ENCODE measurements around the gene HKDC1. TPM values are rescaled to one million over a fixed set of nuclear protein-coding genes. Genes with fewer than 3 reads are reported as not detected.

HKDC1 gene
- polyA plus RNA-seq, 1 donor = 15.3 TPM

DNA sequence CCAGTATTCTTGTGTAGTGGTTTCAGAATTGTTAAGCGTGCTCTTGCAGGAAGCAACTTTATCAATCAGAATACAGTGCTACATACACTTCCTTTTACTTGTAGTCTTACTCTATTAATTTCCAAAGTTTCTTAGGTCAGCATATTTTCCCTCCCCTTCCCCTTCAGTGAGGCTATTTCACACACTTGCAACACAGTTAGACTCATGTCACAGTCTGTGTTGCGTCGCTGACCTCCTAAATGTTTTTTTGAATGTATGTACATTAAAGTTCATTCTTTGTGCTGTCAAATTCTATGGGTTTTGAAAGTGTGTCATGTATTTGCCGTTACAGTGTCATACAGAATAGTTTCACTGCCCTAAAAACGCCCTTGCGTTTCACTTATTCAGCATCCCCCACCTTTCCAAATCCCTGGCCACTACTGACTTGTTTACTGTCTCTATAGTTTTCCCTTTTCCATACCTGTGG, 5.4 kb upstream of the HKDC1 start:
- DNase-seq = no peak

DNA sequence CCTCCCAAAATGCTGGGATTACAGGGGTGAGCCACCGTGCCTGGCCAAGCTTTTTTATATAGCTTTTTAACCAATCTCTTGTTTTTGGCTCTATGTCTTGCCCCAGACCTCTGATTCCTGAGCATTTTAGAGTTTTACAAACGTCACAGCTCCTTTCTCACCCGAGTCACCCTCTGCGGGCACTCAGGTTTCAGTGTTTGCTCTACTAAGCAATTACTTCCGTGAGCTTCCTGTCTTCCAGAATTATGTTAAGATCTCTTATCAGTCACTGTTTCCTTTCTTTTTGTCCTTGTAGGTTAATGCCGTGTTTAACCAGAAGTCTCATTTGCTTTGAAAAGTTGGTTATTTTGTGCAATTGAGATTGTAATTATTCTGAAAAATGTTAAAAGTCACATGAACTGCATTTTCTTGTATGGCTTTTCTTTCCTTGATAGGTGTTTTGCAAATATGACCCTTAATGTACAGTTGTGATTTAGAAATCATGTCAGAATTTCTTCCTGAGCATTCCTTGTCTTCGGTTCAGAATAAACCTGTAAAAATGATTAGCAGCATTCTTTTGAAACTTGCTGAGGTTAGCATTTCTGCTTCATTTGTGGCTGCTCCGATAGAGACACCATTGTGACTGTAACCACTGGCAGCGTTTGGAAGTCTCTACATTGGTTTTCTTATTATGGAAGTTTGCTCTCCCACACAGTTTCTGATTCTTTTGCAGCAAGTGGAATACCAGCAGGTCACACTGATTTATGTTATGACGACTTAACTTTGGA, 4.5 kb upstream of the HKDC1 start:
- DNase-seq = no peak

DNA sequence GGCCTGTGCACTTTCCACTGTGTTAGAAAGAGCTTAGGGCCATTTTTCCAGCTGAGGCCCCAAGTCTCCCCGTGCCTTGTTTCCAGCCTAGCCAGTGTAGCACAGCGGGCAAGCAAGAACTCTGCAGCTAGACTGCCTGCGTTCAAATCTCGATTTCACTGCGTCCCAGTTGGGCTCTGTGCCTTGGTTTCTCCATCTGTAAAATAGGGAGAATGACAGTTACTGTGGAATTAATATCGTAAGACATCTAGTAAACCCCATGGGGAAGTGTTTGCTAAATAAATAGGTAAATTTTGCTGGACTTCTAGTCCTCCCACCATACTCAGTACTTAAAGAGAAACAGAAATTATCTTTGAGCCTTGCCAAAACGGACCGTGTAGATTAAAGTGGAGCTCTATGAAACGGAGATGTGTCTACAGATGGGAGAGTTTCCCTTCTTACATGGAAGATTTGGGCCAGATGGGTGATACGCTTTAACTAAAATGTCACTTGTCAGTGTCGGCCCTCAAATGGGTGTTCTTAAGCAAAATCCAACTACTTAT, 3.5 kb upstream of the HKDC1 start:
- no peak for DNase-seq

DNA sequence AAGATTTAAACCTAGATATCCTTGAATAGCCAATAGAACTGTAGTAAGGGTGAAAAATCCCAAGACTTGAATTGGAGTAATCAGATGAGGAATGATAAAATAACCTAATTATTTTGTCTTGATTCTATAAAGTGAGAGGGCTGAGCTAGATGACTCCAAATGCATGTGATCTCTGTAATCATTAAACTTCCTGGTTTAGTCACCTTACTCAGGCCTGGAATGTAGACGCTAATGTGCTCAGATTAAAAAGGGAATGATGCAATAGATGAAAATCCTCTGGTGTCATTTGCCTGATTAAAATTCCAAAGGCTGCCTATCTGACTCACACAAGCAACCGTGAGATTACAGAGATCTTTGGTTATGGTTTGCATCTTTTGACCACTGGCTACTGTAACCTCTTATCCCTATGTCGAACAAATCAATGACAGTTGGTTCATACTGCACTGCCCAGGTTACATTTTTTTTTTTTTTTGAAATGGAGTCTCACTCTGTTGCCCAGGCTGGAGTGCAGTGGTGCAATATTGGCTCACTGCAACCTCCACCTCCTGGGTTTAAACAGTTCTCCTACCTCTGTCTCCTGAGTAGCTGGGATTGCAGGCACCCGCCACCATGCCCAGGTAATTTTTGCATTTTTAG, 2.9 kb upstream of the HKDC1 start:
- DNase-seq = no peak

DNA sequence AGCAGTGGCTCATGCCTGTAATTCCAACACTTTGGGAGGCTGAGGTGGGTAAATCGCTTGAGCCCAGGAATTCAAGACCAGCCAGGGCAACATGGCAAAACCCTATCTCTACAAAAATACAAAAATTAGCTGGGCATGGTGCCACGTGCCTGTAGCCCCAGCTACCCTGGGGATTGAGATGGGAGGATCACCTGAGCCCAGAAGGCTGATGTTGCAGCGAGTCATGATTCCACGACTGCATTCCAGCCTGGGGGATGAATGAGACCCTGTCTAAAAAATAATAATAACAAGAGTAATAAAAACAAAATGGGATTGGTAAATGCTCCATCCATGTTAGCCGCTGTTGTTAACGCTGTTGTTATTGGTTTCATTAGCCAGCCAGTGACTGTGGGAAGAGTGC, 1.3 kb upstream of the HKDC1 start:
- DNase-seq = no peak

DNA sequence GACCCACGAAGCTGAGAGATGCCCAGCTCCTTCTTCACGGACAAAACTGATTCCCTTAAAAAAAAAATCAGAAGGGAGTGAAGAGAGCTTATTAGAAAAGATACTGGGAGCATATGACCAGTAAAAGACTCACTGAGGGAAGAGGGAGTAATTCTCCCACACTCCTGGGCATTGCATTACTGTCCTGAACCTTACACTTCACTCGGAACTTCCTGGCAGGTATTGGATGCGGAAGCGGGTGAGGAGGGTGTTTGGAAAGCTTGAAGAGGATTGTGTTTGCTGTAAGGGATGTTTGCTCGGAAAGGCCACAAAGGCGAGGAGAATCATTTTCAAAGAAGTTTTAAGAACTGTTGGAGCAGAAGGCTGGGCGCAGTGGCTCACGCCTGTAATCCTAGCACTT, 375 bp downstream of the HKDC1 start:
- DNase-seq = no peak

DNA sequence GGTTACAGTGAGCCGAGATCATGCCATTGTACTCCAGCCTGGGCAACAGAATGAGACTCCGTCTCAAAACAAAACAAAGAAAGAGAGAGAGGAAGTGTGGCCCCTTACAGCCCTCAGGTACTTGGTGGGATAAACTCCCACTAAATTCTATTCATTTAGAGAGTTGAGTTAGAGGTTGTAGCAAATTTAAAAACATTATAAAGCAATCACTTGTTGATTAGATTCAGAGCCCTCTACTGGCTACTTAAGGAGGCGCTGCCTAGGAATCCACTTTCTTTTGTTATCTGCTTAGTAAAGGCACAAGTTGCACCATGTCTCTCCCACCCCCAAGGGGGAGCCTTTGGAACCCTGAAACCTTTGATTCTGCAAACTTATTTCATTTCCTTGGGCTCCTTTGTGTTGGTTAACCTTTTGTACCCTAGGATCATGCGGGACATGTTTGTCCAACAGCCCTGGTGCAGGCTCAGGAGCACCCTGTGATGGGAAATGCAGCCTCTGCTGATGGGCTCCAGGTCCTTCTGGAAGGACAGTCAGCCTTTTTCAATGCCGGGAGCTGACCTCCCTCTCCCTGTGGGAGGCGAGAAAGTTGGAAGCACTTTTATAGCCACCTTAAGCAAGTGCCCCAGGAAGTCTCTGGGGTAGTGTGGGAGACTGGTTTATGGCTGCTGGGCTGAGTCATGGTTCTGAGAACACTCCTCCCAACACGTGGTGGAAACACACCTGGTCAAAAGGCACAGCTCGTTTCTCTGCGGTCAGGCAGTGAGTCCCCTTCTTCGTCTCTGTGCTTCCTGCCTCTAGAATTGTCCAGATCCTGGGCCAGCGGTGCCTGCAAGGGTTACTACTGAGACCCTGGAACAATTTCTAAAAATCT, 2.3 kb downstream of the HKDC1 start:
- DNase-seq = no peak

DNA sequence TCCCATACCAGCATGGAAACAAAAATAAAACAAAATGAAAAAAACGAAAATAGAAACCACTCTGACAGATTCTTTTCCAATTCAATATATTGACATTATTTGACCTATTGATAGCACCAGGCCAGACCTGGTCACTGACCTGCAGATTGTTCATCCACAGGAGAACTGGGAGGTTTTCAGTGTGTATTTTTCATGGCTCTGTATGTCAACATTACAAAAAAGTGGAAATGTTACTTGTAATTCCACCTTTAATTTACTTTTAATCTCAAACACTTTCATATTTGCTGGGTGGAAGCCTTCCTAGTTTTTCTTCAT, 2.9 kb downstream of the HKDC1 start:
- no peak for DNase-seq

DNA sequence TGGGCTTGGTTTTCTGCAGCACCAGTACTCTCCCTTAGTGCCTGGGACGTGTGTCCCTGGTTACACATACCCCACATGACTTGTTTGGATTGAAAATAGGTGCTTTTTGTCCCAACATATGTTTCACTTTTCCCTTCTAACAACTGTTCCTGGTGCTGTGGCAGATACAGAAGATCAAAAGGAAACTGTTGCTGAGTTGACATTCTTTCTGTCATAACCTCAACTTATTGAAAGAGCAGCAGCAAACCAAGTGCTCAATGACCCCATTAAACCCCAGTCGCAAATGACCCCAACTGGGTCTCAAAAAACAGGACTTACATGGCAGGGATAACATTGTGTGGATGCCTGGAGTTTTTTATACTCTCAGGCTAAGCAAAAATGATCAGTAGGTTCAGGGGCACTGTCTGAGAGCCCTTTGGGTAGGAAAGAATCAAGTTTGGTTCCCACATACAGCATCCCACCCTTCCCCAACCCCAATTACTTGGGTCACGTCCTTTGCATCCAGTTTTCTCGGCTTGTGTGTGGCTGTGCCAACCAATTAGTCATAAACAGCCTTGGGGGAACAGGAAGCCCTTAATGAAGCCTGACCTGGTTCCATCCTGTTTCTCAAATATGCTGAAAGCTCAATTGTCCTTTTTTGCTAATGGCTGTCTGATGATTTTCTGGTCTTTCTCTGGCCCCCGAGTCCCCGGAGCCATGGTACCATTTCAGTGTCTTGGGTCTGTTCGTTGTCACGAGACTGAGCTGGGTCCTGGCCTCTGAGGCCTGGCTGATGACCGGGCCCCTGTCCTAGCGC, 4.9 kb downstream of the HKDC1 start:
- DNase-seq = no peak

DNA sequence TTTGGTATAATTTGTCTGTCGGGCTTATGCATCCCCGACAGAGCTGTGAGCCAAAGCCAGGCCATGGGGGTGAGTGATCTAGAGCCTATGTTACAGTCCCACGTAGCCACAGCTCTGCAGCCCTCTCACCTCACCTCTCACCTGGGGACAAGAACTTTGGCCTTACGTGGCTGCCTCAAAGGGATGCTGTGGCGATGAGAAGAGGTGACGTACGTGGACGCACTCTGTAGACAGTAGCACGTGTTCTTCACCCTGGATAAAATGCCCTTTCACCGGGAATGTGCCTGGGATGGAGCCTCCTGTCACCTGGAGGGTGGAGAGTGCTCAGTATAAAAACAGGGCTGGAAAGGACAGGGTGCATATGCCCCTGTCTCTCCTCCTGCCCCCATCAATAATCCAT, 5.5 kb downstream of the HKDC1 start:
- no peak for DNase-seq

DNA sequence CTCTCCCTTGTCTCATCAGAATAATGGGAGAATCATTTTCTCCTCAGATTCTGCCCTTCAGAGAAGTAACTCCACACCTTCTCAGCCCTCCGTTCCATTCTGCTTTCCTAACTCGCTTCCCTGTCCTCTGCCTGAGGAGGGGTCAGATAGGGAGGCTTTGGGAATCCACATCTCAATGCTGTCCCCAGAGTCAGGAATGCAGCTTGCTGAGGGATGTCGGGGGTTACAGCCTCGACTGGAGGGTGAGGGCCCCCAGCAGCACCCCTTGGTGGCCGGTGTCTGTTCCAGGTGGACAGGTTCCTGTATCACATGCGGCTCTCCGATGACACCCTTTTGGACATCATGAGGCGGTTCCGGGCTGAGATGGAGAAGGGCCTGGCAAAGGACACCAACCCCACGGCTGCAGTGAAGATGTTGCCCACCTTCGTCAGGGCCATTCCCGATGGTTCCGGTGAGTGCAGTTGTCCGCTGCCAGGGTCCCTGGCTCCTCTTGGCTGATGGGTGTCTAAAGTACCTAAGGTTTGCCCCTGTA, 6.9 kb downstream of the HKDC1 start:
- DNase-seq = no peak

DNA sequence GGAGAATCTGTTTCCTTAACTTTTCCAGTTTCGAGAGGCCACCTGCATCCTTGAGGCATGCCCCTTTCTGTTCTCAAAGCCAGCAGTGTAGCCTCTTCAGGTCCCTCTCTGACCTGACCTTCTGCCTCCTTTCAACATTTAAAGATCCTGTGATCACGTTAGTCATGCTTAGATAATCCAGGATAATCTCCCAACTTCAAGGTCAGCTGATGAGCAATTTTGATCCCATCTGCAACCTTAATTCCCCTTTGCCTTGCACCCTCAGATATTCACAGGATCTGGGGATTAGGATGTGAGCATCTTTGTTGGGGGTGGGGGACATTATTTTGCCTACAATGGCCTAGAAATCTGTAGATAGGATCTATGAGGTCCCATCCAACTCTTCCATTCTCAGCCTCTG, 8.0 kb downstream of the HKDC1 start:
- no peak for DNase-seq

DNA sequence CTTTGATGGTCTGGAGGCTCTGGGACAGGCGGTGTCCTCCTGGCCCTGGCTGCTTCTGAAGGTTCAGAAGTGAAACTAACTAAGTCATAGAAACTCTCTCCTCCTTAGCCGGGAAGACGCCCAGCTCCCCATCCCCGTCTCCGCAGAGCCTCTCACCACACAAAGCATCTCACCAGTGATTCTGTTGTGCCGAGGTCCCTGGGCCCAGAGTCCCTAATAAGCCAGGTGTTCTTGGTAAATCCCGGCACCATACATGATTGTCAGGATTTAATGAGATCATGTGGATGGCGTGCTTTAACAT, 9.4 kb downstream of the HKDC1 start:
- DNase-seq = no peak

DNA sequence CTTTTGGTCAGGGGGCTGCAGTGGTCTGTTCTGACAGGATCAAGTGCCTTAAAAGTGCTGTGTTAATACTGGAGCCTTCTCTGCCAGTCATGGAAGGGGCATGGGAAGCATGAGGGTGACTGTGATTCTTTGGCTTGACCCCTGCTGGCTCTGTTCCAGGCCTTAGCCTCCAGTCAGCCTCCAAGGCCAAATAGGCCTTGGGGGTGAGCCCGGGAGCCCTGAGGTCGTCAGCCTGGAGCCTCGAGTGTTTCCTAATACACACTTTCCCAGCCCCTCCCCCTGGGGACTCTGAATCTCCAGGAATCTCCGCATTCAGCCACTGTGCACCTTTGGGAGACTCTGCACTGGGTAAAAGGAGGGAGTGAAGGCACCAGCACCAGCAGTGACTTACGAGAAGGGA, 10.0 kb downstream of the HKDC1 start:
- DNase-seq = no peak

DNA sequence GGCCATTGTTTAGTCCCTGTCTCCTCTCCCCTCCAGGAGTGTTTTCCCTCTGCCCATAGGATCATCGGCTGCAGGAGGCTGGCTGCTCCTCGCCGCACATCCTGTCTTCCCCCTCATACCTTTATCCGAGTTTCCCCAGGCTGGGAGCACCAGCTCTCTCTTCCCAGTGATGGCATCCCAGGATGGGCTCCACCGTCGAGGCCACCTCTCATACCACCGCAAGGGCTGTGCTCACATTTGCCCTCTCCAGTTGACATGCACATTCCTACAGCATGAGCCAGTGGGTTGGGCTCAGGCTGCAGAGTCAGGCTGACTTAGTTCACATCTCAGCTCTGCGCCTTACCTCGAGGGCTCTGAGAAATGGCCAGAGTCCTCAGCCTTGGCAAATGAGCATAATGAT, 12.1 kb downstream of the HKDC1 start:
- no peak for DNase-seq

DNA sequence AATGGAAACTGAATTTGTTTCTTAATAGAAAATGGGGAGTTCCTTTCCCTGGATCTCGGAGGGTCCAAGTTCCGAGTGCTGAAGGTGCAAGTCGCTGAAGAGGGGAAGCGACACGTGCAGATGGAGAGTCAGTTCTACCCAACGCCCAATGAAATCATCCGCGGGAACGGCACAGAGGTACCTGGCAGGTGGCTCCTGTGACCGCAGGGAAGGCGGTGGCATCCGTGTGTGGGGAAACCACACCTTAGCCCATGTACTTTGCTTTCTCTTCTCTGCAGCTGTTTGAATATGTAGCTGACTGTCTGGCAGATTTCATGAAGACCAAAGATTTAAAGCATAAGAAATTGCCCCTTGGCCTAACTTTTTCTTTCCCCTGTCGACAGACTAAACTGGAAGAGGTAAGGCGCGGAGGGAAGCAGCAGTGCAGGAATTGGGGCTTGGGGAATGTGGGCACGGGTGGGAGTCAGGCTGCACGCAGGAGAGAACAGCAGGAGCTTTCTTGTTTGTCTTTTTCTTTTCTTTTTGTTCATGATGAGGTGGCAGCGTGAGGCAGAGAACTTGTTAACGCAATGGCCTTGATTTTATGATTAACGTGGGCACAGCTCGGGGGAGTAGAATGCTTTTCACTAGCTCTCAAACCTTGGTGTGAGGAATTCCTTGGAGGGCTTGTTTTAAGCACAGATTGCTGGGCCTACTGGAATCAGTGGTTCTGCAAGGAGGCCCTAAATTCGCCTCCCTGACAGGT, 12.8 kb downstream of the HKDC1 start:
- no peak for DNase-seq

DNA sequence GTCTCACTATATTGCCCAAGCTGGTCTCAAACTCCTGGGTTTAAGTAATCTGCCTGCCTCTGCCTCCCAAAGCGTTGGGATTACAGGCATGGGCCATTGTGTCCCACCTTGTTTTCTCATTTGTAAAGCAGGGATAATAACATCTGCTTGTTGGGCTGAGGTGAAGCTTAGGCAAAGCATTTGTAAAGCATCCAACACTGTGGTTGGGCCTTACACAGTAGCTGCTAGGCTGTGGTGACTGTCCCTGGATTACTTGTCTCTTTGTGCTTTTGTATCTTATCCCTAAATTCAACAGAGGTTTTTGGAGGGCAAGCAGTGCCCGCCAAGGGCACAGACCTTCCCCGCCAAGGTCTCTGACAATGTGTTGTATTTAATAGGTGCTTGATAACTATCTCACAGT, 14.3 kb downstream of the HKDC1 start:
- no peak for DNase-seq

DNA sequence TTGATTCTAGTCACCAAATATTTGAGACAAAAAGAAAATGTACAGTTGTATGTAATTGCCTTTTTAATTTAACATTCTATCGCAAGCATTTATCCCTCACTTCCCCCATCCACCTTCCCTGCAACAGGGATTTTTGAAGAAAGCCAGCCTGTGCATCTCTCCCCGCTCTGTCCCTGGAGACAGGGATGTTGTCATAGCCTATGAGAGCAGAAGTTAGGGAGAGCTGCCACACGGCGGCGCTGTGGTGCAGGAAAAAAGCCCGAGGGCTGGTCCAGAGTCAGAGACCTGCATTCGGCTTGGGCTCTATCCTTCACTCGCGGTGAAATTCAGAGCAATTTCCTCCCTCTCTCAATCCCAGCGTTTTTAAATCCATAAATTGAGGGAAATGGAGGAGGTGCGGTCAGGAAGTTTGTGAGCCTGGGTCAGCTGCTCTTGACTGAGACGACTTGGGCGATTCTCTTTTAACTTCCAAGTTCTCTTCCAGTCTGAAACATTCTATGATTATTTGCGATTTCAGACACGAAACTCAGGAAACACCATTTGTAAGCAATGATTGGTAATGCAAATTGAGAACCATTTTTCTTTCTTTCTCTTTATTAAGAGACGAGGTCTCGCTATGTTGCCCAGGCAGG, 17.5 kb downstream of the HKDC1 start:
- peak; percentile 84 for DNase-seq

DNA sequence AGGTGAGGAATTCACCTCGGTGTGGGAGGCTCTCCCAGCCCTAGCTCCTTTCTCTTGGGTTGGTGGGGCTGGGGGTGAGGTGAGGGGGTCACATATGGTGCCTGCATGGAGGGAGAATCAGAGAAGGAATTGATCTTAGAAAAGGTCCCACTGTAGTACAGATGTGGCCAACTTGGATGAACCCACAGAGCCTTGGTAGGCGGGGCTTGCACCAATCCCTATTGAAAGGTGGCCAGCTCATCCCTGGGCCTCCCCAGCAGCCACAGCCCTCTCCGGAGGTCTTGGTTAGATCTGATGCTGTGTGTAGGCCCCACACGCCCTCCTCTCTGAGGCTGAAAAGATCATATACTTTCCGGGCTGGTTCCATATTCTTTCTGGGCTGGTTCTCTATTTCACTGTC, 19.0 kb downstream of the HKDC1 start:
- no peak for DNase-seq

DNA sequence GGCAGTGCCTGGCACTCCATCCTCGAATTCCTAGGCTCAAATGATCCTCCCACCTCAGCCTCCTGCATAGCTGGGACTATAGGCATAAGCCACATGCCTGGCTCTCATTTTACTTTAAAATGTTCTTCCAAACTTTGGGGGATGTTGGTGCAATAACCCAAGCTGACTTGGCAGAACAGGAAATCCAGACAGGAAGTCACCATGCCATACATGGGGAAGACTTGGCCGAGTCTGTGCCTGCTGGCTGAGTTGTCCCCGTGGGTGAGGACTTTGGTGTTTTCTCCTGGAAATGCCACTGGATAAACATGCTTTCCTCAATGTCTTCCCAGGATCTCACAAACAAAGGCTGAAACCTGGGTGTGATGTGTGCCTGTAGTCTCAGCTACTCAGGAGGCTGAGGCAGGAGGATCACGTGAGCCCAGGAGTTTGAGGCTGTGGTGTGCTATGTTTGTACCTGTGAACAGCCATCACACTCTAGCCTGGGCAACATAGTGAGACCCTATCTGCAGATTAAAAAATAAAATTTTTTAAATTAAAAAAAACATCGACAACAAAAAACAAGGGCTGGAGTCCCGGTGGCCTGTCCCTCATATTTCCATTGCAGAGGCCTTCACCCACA, 19.8 kb downstream of the HKDC1 start:
- no peak for DNase-seq
